ENCODE measurements around the gene ERBB2.

The ERBB2 gene

GRCh38 chr17:39665642-39666224, 34.1 kb upstream of the ERBB2 start:
- DNase-seq (ENCODE audit: low read depth), result peak; percentile 18
- no peak overlapping the region for H3K4me3 ChIP-seq (ENCODE audit: low read length)
- peak; percentile 28 for TF ChIP-seq CTCF (IDR thresholded peaks at IDR 0.05; ENCODE audit: insufficient read depth, low read depth, low read length, missing control alignments)

GRCh38 chr17:39666231-39666600, 33.6 kb upstream of the ERBB2 start:
- no peak for DNase-seq (ENCODE audit: low read depth)
- TF ChIP-seq CTCF (IDR thresholded peaks at IDR 0.05; ENCODE audit: insufficient read depth, low read depth, low read length, missing control alignments), result no peak
- H3K4me3 ChIP-seq (ENCODE audit: low read length), result no peak overlapping the region

- no peak for DNase-seq (ENCODE audit: low read depth)
- H3K4me3 ChIP-seq (ENCODE audit: low read length), result no peak overlapping the region
- TF ChIP-seq CTCF (IDR thresholded peaks at IDR 0.05; ENCODE audit: insufficient read depth, low read depth, low read length, missing control alignments), result no peak
These were observed 33.1 kb upstream of the ERBB2 start for GRCh38 chr17:39666601-39667261.

GRCh38 chr17:39667262-39667944, 32.5 kb upstream of the ERBB2 start:
- TF ChIP-seq CTCF (IDR thresholded peaks at IDR 0.05; ENCODE audit: insufficient read depth, low read depth, low read length, missing control alignments), result no peak
- H3K4me3 ChIP-seq (ENCODE audit: low read length), result no peak overlapping the region
- DNase-seq (ENCODE audit: low read depth), result no peak

- TF ChIP-seq CTCF (IDR thresholded peaks at IDR 0.05; ENCODE audit: insufficient read depth, low read depth, low read length, missing control alignments), result peak; percentile 61
- peak within 1 kb of the TSS; percentile 13 for H3K4me3 ChIP-seq (ENCODE audit: low read length)
- peak; percentile 64 for DNase-seq (ENCODE audit: low read depth)
These were observed 31.6 kb upstream of the ERBB2 start, which contains the start of gene PNMT for GRCh38 chr17:39667945-39668924. Gene PNMT, plus strand, starts transcription at chr17:39668453. Its CDS starts 23 bp downstream, at chr17:39668476.

GRCh38 chr17:39669897-39670735, 29.7 kb upstream of the ERBB2 start:
- no peak for DNase-seq (ENCODE audit: low read depth)
- TF ChIP-seq CTCF (IDR thresholded peaks at IDR 0.05; ENCODE audit: insufficient read depth, low read depth, low read length, missing control alignments), result no peak
- no peak overlapping the region for H3K4me3 ChIP-seq (ENCODE audit: low read length)

All from epithelial cell of esophagus (primary cell).